Immature natural killer cell (primary cell): ENCODE measurements around the gene KIF16B. TPM values are rescaled to one million over a fixed set of nuclear protein-coding genes. Genes with fewer than 3 reads are reported as not detected.

Source experiments
- DNase-seq, 3 donors: peaks; one replicate each; pipeline ENCODE4 v3.0.0; 2022; ENCODE audit warnings: mixed read lengths in 1 of 3
- H3K27ac Mint-ChIP-seq, 6 donors: one replicate each; pipeline ENCODE4 v1.8.0; 2020; ENCODE audit warnings: mixed read lengths in 6 of 6, mild to moderate bottlenecking in 5 of 6, inconsistent platforms in 4 of 6, moderate library complexity in 3 of 6
- H3K27me3 Mint-ChIP-seq, 3 donors: one replicate each; pipeline ENCODE4 v1.8.0; 2020 to 2021; ENCODE audit warnings: low read depth in 3 of 3, mild to moderate bottlenecking in 3 of 3, mixed read lengths in 3 of 3, moderate library complexity in 3 of 3, inconsistent platforms in 1 of 3
- H3K36me3 Mint-ChIP-seq, 3 donors: one replicate each; pipeline ENCODE4 v1.8.0; 2020; ENCODE audit warnings: mixed read lengths in 3 of 3, inconsistent platforms in 2 of 3, mild to moderate bottlenecking in 2 of 3
- H3K4me1 Mint-ChIP-seq, 2 donors: one replicate each; pipeline ENCODE4 v1.8.0; 2020; ENCODE audit warnings: inconsistent platforms in 2 of 2, mild to moderate bottlenecking in 2 of 2, mixed read lengths in 2 of 2, moderate library complexity in 1 of 2
- H3K4me3 Mint-ChIP-seq, 5 donors: one replicate each; pipeline ENCODE4 v1.8.0; 2020; ENCODE audit warnings: mild to moderate bottlenecking in 5 of 5, mixed read lengths in 5 of 5, inconsistent platforms in 3 of 5, moderate library complexity in 3 of 5
- H3K9me3 Mint-ChIP-seq, 6 donors: one replicate each; pipeline ENCODE4 v1.8.0; 2020; ENCODE audit warnings: mild to moderate bottlenecking in 6 of 6, mixed read lengths in 6 of 6, inconsistent platforms in 4 of 6, moderate library complexity in 3 of 6
- polyA plus RNA-seq, 3 donors: library from polyadenylated mRNA; unstranded; fragments of 300-500 nt; fragmentation: Illumina TruSeq; gene quantifications; one replicate each; pipeline ENCODE4 v1.2.3, GENCODE V29; 2021

Gene KIF16B
- polyA plus RNA-seq, 3 donors from 2014 or later, result 0.59 to 5.4 (median 1.1) TPM

GRCh38 chr20:16434062-16434664 lies 139.1 kb downstream of the KIF16B start:
- H3K4me3 Mint-ChIP-seq, result no peak overlapping the region
- H3K27me3 Mint-ChIP-seq, result peaks cover 0 to 2% (median 0%) of the 10 kb centered on the region in 3 donors
- H3K27ac Mint-ChIP-seq, result no peak overlapping the region
- peak in 2 of 3 donors; percentile 0 to 12 for DNase-seq
- peaks cover 0 to 11% (median 9%) of the 10 kb centered on the region in 3 donors for H3K36me3 Mint-ChIP-seq
- peaks cover 0 to 2% (median 0%) of the 10 kb centered on the region in 6 donors for H3K9me3 Mint-ChIP-seq
- no peaks in the 10 kb centered on the region for H3K4me1 Mint-ChIP-seq

- DNase-seq, result no peak
- Mint-ChIP-seq H3K27ac (no peak overlapping the region), H3K9me3 (no peaks in the 10 kb centered on the region), H3K4me3 (no peak overlapping the region), H3K36me3 (peaks cover 0 to 14% (median 11%) of the 10 kb centered on the region in 3 donors), H3K27me3 (peaks cover 0 to 2% (median 0%) of the 10 kb centered on the region in 3 donors), H3K4me1 (no peaks in the 10 kb centered on the region)
Observed at GRCh38 chr20:16433293-16433580, 140.0 kb downstream of the KIF16B start.

GRCh38 chr20:16432466-16433292 lies 140.6 kb downstream of the KIF16B start:
- Mint-ChIP-seq H3K27me3 (peaks cover 0 to 2% (median 0%) of the 10 kb centered on the region in 3 donors), H3K4me3 (no peak overlapping the region), H3K36me3 (peaks cover 0 to 19% (median 14%) of the 10 kb centered on the region in 3 donors), H3K4me1 (no peaks in the 10 kb centered on the region), H3K9me3 (no peaks in the 10 kb centered on the region), H3K27ac (no peak overlapping the region)
- no peak for DNase-seq

- Mint-ChIP-seq H3K27me3 (peaks cover 0 to 2% (median 2%) of the 10 kb centered on the region in 3 donors), H3K27ac (no peak overlapping the region), H3K9me3 (no peaks in the 10 kb centered on the region), H3K36me3 (peaks cover 14 to 60% (median 44%) of the 10 kb centered on the region in 3 donors), H3K4me3 (no peak overlapping the region), H3K4me1 (no peaks in the 10 kb centered on the region)
- DNase-seq, result no peak
Observed at GRCh38 chr20:16428112-16428511, 145.1 kb downstream of the KIF16B start.

GRCh38 chr20:16427571-16427970 lies 145.7 kb downstream of the KIF16B start:
- DNase-seq, result no peak
- Mint-ChIP-seq H3K27ac (no peak overlapping the region), H3K4me3 (no peak overlapping the region), H3K27me3 (peaks cover 0 to 2% (median 2%) of the 10 kb centered on the region in 3 donors), H3K36me3 (peaks cover 14 to 64% (median 48%) of the 10 kb centered on the region in 3 donors), H3K9me3 (no peaks in the 10 kb centered on the region), H3K4me1 (no peaks in the 10 kb centered on the region)

- peaks cover 14 to 73% (median 43%) of the 10 kb centered on the region in 3 donors for H3K36me3 Mint-ChIP-seq
- H3K27ac Mint-ChIP-seq, result no peak overlapping the region
- no peaks in the 10 kb centered on the region for H3K9me3 Mint-ChIP-seq
- no peak overlapping the region for H3K4me3 Mint-ChIP-seq
- H3K27me3 Mint-ChIP-seq, result peaks cover 0 to 2% (median 2%) of the 10 kb centered on the region in 3 donors
- no peak for DNase-seq
- H3K4me1 Mint-ChIP-seq, result no peaks in the 10 kb centered on the region
Observed at GRCh38 chr20:16424780-16425179, 148.5 kb downstream of the KIF16B start.

- Mint-ChIP-seq H3K4me3 (no peak overlapping the region), H3K9me3 (peaks cover 0 to 3% (median 0%) of the 10 kb centered on the region in 6 donors), H3K36me3 (peaks cover 14 to 78% (median 48%) of the 10 kb centered on the region in 3 donors), H3K27ac (no peak overlapping the region), H3K27me3 (peaks cover 0 to 4% (median 2%) of the 10 kb centered on the region in 3 donors), H3K4me1 (no peaks in the 10 kb centered on the region)
- no peak for DNase-seq
Observed at GRCh38 chr20:16423311-16424212, 149.7 kb downstream of the KIF16B start.

GRCh38 chr20:16419138-16419715 lies 154.0 kb downstream of the KIF16B start:
- H3K36me3 Mint-ChIP-seq, result peaks cover 7 to 68% (median 38%) of the 10 kb centered on the region in 3 donors
- no peaks in the 10 kb centered on the region for H3K4me1 Mint-ChIP-seq

GRCh38 chr20:16418616-16419015 lies 154.6 kb downstream of the KIF16B start:
- peaks cover 3 to 64% (median 32%) of the 10 kb centered on the region in 3 donors for H3K36me3 Mint-ChIP-seq
- H3K9me3 Mint-ChIP-seq, result peaks cover 0 to 3% (median 0%) of the 10 kb centered on the region in 6 donors
- no peak overlapping the region for H3K4me3 Mint-ChIP-seq
- H3K27ac Mint-ChIP-seq, result no peak overlapping the region
- H3K27me3 Mint-ChIP-seq, result peaks cover 0 to 2% (median 0%) of the 10 kb centered on the region in 3 donors
- no peaks in the 10 kb centered on the region for H3K4me1 Mint-ChIP-seq
- no peak for DNase-seq

More at GRCh38 chr20:16419138-16419715, 154.0 kb downstream of the KIF16B start:
- Mint-ChIP-seq H3K4me3 (no peak overlapping the region), H3K27me3 (peaks cover 0 to 4% (median 0%) of the 10 kb centered on the region in 3 donors), H3K27ac (no peak overlapping the region), H3K9me3 (peaks cover 0 to 3% (median 0%) of the 10 kb centered on the region in 6 donors)
- no peak for DNase-seq

GRCh38 chr20:16417001-16417400 lies 156.2 kb downstream of the KIF16B start:
- no peak for DNase-seq
- no peak overlapping the region for H3K4me3 Mint-ChIP-seq
- peaks cover 0 to 2% (median 0%) of the 10 kb centered on the region in 3 donors for H3K27me3 Mint-ChIP-seq
- H3K36me3 Mint-ChIP-seq, result peaks cover 3 to 54% (median 28%) of the 10 kb centered on the region in 3 donors
- no peaks in the 10 kb centered on the region for H3K4me1 Mint-ChIP-seq
- peaks cover 0 to 4% (median 0%) of the 10 kb centered on the region in 6 donors for H3K9me3 Mint-ChIP-seq
- no peak overlapping the region for H3K27ac Mint-ChIP-seq

- H3K27ac Mint-ChIP-seq, result no peak overlapping the region
- peaks cover 0 to 2% (median 1%) of the 10 kb centered on the region in 3 donors for H3K27me3 Mint-ChIP-seq
- no peaks in the 10 kb centered on the region for H3K4me1 Mint-ChIP-seq
- peaks cover 3 to 55% (median 32%) of the 10 kb centered on the region in 3 donors for H3K36me3 Mint-ChIP-seq
- H3K9me3 Mint-ChIP-seq, result peaks cover 0 to 6% (median 0%) of the 10 kb centered on the region in 6 donors
- no peak overlapping the region for H3K4me3 Mint-ChIP-seq
- no peak for DNase-seq
Observed at GRCh38 chr20:16415071-16416053, 157.9 kb downstream of the KIF16B start.

- Mint-ChIP-seq H3K9me3 (peaks cover 0 to 3% (median 0%) of the 10 kb centered on the region in 6 donors), H3K27ac (no peak overlapping the region)
Observed at GRCh38 chr20:16412906-16413305, 160.3 kb downstream of the KIF16B start.

More at GRCh38 chr20:16412906-16413305, 160.3 kb downstream of the KIF16B start:
- peaks cover 2 to 46% (median 28%) of the 10 kb centered on the region in 3 donors for H3K36me3 Mint-ChIP-seq
- H3K4me3 Mint-ChIP-seq, result no peak overlapping the region
- no peak for DNase-seq
- no peaks in the 10 kb centered on the region for H3K4me1 Mint-ChIP-seq
- peaks cover 0 to 3% (median 0%) of the 10 kb centered on the region in 3 donors for H3K27me3 Mint-ChIP-seq
